K562 (cell line): Measurements from ENCODE around the gene SCARF2. TPM values are rescaled to one million over a fixed set of nuclear protein-coding genes. Genes with fewer than 3 reads are reported as not detected.

Experiments used
- CREBBP ChIP-seq: IDR thresholded peaks from one replicate; pipeline ENCODE4 v1.6.1; 2012; ENCODE audit warnings: low read depth, mild to moderate bottlenecking, control low read depth, inconsistent platforms, low read length
- CSDE1 ChIP-seq, 2 experiments: fragments of 450-650 bp; IDR thresholded peaks; 2 replicates each; pipeline ENCODE4 v1.6.1; 2016; ENCODE audit warnings: mild to moderate bottlenecking in 1 of 2
- DMBX1 ChIP-seq: fragments of 250-450 bp; sonication (Bioruptor Pico); IDR thresholded peaks from 2 replicates; pipeline ENCODE4 v1.8.0; 2022; ENCODE audit warnings: inconsistent platforms, mild to moderate bottlenecking, moderate library complexity, borderline replicate concordance
- FOXK1 ChIP-seq: sonication (generic); formaldehyde crosslinking; IDR thresholded peaks from 2 replicates; pipeline ENCODE4 v1.8.0; 2022; ENCODE audit warnings: missing genetic modification reagents, mild to moderate bottlenecking, borderline replicate concordance
- HSF4 ChIP-seq: fragments of 250-450 bp; sonication (Bioruptor Pico); IDR thresholded peaks from 2 replicates; pipeline ENCODE4 v2.1.2; 2022; ENCODE audit warnings: mild to moderate bottlenecking, moderate library complexity, borderline replicate concordance
- ILF3 ChIP-seq: fragments of 450-650 bp; IDR thresholded peaks from 2 replicates; pipeline ENCODE4 v1.6.1; 2018; ENCODE audit warnings: antibody characterized with exemption, mild to moderate bottlenecking, moderate library complexity, borderline replicate concordance
- LARP7 ChIP-seq: fragments of 450-650 bp; IDR thresholded peaks from 2 replicates; pipeline ENCODE4 v1.6.1; 2016
- NCOR1 ChIP-seq: fragments of 450-650 bp; IDR thresholded peaks from 2 replicates; pipeline ENCODE4 v1.6.1; 2016; ENCODE audit warnings: mild to moderate bottlenecking, moderate library complexity
- NFRKB ChIP-seq: fragments of 450-650 bp; IDR thresholded peaks from 2 replicates; pipeline ENCODE4 v1.6.1; 2016; ENCODE audit warnings: low read depth
- POLR2AphosphoS2 ChIP-seq: IDR thresholded peaks from 2 replicates; pipeline ENCODE4 v1.6.1; 2012; ENCODE audit warnings: low read length, improper control_type of control experiment
- PRMT5 ChIP-seq: sonication (generic); formaldehyde crosslinking; IDR thresholded peaks from 2 replicates; pipeline ENCODE4 v1.5.0; 2020; ENCODE audit warnings: missing genetic modification reagents
- ZNF121 ChIP-seq: sonication (generic); formaldehyde crosslinking; conservative IDR thresholded peaks from 2 replicates; pipeline ENCODE4 v1.8.0; 2022; ENCODE audit warnings: missing genetic modification reagents
- ZNF140 ChIP-seq: fragments of 250-450 bp; sonication (Bioruptor Pico); IDR thresholded peaks from 2 replicates; pipeline ENCODE4 v1.8.0; 2021; ENCODE audit warnings: moderate library complexity, mild to moderate bottlenecking, inconsistent platforms
- ZNF79 ChIP-seq: fragments of 250-450 bp; sonication (Bioruptor Pico); IDR thresholded peaks from 2 replicates; pipeline ENCODE4 v1.4.0; 2020; ENCODE audit warnings: low read depth, mild to moderate bottlenecking, moderate library complexity
- polyA plus RNA-seq, 8 experiments: library from polyadenylated mRNA; depleted of rRNA in 4 of 8; stranded (reverse) in 5 of 8; unstranded in 3 of 8; fragments of >200 nt; fragmentation: Nextera tagmentation in 2 of 8; fragmentation: Illumina TruSeq in 1 of 8; extraction: Ambion mirVana in 2 of 8; extraction: Trizol in 1 of 8; gene quantifications; 2 replicates each; pipeline versions ENCODE4 v1.2.1 to v1.2.3, GENCODE V29; 2011 to 2014; ENCODE audit warnings: inconsistent platforms in 1 of 8, missing spikeins in 1 of 8
- total RNA-seq, 7 experiments: library from RNA; depleted of rRNA in 6 of 7; stranded (reverse); fragments of >200 nt in 6 of 7; fragmentation: Illumina TruSeq in 2 of 7; extraction: Trizol in 2 of 7; gene quantifications; 2 replicates each; pipeline versions ENCODE4 v1.2.1 to v1.2.3, GENCODE V29; 2011 to 2021; ENCODE audit warnings: low replicate concordance in 1 of 7
- TF ChIP-seq, protein P1 (sequence below), 2 experiments: fragments of 450-650 bp in 1 of 2; sonication (generic) in 1 of 2; formaldehyde crosslinking in 1 of 2; IDR thresholded peaks; 2 replicates each; pipeline versions ENCODE4 v1.7.1 to v1.9.0; 2016 to 2022; ENCODE audit warnings: inconsistent platforms in 1 of 2, mild to moderate bottlenecking in 1 of 2, missing genetic modification reagents in 1 of 2
- TF ChIP-seq, protein P2 (sequence below): fragments of 450-650 bp; IDR thresholded peaks from 2 replicates; pipeline ENCODE4 v1.6.1; 2016
- TF ChIP-seq, protein P3 (sequence below): sonication (generic); formaldehyde crosslinking; IDR thresholded peaks from 2 replicates; pipeline ENCODE4 v1.8.1; 2023; ENCODE audit warnings: mild to moderate bottlenecking, missing genetic modification reagents

The SCARF2 gene
- total and polyA plus RNA-seq, 9 of the 15 experiments (the other 6 are each of a cell fraction or from before 2014, with no cell fraction given), result 0.06 to 0.32 (median 0.21) TPM; not detected in 5

DNA sequence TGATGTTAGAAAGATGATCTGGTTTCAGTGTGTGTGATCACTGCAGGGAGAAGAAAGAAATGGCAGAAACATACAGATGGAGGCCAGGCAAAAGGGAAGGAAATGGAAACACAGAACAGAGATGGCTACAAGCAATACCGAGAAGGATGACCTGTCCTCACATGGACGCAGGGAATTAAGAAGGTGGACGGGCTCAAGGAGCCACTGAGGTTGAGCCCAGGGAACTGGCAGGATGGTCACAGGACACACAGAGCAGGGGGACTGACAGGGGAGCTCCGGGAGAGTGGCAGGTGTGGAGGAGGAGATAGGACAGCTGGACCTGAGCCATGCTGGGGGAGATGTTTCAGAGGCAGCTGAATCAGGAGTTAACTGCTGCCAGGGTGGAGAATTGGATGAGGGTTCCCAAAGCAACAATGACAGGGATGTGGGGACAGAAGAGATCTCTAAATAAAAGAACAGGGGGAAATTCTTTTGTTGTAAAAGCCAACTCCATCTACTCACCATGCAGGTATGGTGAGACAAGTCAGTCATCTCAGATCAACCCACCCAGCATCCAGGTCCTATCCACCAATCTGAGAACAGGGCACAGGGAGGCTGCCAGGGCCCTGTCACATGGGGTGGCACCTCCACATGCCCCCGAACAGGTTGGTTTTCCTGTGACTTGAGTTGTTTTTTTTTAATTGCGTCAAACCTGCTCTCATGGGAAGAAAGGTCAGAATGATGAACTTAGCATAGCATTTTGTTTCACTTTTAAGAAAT lies 31.7 kb upstream of the SCARF2 start (continued):
- TF ChIP-seq, protein P1, sequence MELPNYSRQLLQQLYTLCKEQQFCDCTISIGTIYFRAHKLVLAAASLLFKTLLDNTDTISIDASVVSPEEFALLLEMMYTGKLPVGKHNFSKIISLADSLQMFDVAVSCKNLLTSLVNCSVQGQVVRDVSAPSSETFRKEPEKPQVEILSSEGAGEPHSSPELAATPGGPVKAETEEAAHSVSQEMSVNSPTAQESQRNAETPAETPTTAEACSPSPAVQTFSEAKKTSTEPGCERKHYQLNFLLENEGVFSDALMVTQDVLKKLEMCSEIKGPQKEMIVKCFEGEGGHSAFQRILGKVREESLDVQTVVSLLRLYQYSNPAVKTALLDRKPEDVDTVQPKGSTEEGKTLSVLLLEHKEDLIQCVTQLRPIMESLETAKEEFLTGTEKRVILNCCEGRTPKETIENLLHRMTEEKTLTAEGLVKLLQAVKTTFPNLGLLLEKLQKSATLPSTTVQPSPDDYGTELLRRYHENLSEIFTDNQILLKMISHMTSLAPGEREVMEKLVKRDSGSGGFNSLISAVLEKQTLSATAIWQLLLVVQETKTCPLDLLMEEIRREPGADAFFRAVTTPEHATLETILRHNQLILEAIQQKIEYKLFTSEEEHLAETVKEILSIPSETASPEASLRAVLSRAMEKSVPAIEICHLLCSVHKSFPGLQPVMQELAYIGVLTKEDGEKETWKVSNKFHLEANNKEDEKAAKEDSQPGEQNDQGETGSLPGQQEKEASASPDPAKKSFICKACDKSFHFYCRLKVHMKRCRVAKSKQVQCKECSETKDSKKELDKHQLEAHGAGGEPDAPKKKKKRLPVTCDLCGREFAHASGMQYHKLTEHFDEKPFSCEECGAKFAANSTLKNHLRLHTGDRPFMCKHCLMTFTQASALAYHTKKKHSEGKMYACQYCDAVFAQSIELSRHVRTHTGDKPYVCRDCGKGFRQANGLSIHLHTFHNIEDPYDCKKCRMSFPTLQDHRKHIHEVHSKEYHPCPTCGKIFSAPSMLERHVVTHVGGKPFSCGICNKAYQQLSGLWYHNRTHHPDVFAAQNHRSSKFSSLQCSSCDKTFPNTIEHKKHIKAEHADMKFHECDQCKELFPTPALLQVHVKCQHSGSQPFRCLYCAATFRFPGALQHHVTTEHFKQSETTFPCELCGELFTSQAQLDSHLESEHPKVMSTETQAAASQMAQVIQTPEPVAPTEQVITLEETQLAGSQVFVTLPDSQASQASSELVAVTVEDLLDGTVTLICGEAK (IDR thresholded peaks at IDR 0.05), result no peak
- TF ChIP-seq, protein P1 (CRISPR knock-in tag; IDR thresholded peaks at IDR 0.05), result no peak
- TF ChIP-seq FOXK1 (CRISPR knock-in tag), result no peak
- TF ChIP-seq HSF4 (CRISPR knock-in tag), result no peak
- TF ChIP-seq ZNF79, result no peak
- TF ChIP-seq, protein P2, sequence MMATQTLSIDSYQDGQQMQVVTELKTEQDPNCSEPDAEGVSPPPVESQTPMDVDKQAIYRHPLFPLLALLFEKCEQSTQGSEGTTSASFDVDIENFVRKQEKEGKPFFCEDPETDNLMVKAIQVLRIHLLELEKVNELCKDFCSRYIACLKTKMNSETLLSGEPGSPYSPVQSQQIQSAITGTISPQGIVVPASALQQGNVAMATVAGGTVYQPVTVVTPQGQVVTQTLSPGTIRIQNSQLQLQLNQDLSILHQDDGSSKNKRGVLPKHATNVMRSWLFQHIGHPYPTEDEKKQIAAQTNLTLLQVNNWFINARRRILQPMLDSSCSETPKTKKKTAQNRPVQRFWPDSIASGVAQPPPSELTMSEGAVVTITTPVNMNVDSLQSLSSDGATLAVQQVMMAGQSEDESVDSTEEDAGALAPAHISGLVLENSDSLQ, result peak; percentile 90
- TF ChIP-seq CSDE1 (IDR thresholded peaks at IDR 0.05), result no peak
- no peak for TF ChIP-seq CREBBP
- no peak for TF ChIP-seq DMBX1 (CRISPR knock-in tag)
- no peak for TF ChIP-seq ZNF140
- TF ChIP-seq ZNF121 (CRISPR knock-in tag), result no peak
- no peak for TF ChIP-seq PRMT5 (CRISPR knock-in tag)
- 0 out of 2 replicates have a peak, but pooled peaks have one; percentile 61 for TF ChIP-seq LARP7
- TF ChIP-seq, protein P3, sequence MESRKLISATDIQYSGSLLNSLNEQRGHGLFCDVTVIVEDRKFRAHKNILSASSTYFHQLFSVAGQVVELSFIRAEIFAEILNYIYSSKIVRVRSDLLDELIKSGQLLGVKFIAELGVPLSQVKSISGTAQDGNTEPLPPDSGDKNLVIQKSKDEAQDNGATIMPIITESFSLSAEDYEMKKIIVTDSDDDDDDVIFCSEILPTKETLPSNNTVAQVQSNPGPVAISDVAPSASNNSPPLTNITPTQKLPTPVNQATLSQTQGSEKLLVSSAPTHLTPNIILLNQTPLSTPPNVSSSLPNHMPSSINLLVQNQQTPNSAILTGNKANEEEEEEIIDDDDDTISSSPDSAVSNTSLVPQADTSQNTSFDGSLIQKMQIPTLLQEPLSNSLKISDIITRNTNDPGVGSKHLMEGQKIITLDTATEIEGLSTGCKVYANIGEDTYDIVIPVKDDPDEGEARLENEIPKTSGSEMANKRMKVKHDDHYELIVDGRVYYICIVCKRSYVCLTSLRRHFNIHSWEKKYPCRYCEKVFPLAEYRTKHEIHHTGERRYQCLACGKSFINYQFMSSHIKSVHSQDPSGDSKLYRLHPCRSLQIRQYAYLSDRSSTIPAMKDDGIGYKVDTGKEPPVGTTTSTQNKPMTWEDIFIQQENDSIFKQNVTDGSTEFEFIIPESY (CRISPR knock-in tag), result no peak
- TF ChIP-seq ILF3, result no peak
- no peak for TF ChIP-seq NCOR1
- no peak for TF ChIP-seq NFRKB
- no peak for TF ChIP-seq POLR2AphosphoS2
